ENCODE data around the gene MYO5A.
A peak's percentile ranks its signal among the peaks of the same experiment; 100 is the strongest.
"Not testable (repeated sequence)": the region's sequence is repeated elsewhere in the genome, so short reads cannot be mapped to it uniquely, and the experiment has no call there.

The MYO5A gene

GRCh38 chr15:52417957-52418356 is 110.7 kb downstream of the MYO5A start:
- DNase-seq (ENCODE audit: low spot score) = no peak

- DNase-seq (ENCODE audit: low spot score) = no peak
These were observed 111.2 kb downstream of the MYO5A start for GRCh38 chr15:52417521-52417920.

GRCh38 chr15:52416566-52416965 is 112.1 kb downstream of the MYO5A start:
- not testable (repeated sequence) for DNase-seq (ENCODE audit: low spot score)

GRCh38 chr15:52415628-52416027 is 113.1 kb downstream of the MYO5A start:
- no peak for DNase-seq (ENCODE audit: low spot score)

GRCh38 chr15:52414936-52415335 is 113.7 kb downstream of the MYO5A start:
- DNase-seq (ENCODE audit: low spot score) = no peak

- no peak for DNase-seq (ENCODE audit: low spot score)
These were observed 119.9 kb downstream of the MYO5A start for GRCh38 chr15:52408823-52409222.

GRCh38 chr15:52407374-52407773 is 121.3 kb downstream of the MYO5A start:
- DNase-seq (ENCODE audit: low spot score) = no peak

- DNase-seq (ENCODE audit: low spot score) = no peak
These were observed 122.1 kb downstream of the MYO5A start for GRCh38 chr15:52406601-52407000.

- no peak for DNase-seq (ENCODE audit: low spot score)
These were observed 122.8 kb downstream of the MYO5A start for GRCh38 chr15:52405856-52406255.

- DNase-seq (ENCODE audit: low spot score) = no peak
These were observed 131.6 kb downstream of the MYO5A start for GRCh38 chr15:52397118-52397517.

GRCh38 chr15:52394118-52394517 is 134.6 kb downstream of the MYO5A start:
- no peak for DNase-seq (ENCODE audit: low spot score)

GRCh38 chr15:52392008-52392687 is 136.5 kb downstream of the MYO5A start:
- no peak for DNase-seq (ENCODE audit: low spot score)

GRCh38 chr15:52391069-52391468 is 137.6 kb downstream of the MYO5A start:
- no peak for DNase-seq (ENCODE audit: low spot score)

- DNase-seq (ENCODE audit: low spot score) = no peak
These were observed 143.0 kb downstream of the MYO5A start for GRCh38 chr15:52385670-52386069.

GRCh38 chr15:52383100-52383588 is 145.5 kb downstream of the MYO5A start:
- no peak for DNase-seq (ENCODE audit: low spot score)

- DNase-seq (ENCODE audit: low spot score) = peak; percentile 22
These were observed 146.0 kb downstream of the MYO5A start for GRCh38 chr15:52382647-52383046.

- peak; percentile 81 for DNase-seq (ENCODE audit: low spot score)
These were observed 149.1 kb downstream of the MYO5A start for GRCh38 chr15:52379395-52380106.

GRCh38 chr15:52378746-52379394 is 149.8 kb downstream of the MYO5A start:
- DNase-seq (ENCODE audit: low spot score) = peak; percentile 76

GRCh38 chr15:52370010-52370409 is 158.7 kb downstream of the MYO5A start:
- no peak for DNase-seq (ENCODE audit: low spot score)

GRCh38 chr15:52369455-52369854 is 159.2 kb downstream of the MYO5A start:
- no peak for DNase-seq (ENCODE audit: low spot score)

GRCh38 chr15:52369030-52369429 is 159.7 kb downstream of the MYO5A start:
- no peak for DNase-seq (ENCODE audit: low spot score)

GRCh38 chr15:52368402-52368801 is 160.3 kb downstream of the MYO5A start:
- DNase-seq (ENCODE audit: low spot score) = no peak

GRCh38 chr15:52362497-52362896 is 166.2 kb downstream of the MYO5A start:
- DNase-seq (ENCODE audit: low spot score) = no peak
